NCI-H526 treated with DMSO at 0.1 percent for 48 hours (cell line): ENCODE data around the gene TMEM30B.

Experiments used
- DNase-seq: peaks from one replicate; lab custom pipeline; 2025; lab: John Stamatoyannopoulos, UW

Gene TMEM30B

DNA sequence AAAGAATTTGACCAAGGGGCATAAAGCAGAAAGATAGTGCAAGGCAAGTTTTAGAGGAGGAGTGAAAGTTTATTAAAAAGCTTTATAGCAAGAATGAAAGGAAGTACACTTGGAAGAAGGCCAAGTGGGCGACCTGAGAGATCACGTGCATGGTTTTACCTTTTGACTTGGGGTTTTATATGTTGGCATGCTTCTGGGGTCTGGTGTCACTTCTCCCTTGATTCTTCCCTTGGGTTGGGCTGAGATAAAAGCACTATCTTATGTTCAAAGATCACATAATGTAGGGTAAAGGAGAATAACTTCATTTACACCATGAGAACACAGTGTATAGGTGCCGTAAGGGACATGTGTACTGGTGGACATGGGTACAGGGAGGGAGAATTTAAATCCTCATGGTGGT, 17.7 kb upstream of the TMEM30B start:
- DNase-seq, result no peak

- DNase-seq, result no peak
Measured at GRCh38 chr14:61297581-61297980, 16.4 kb upstream of the TMEM30B start.

DNA sequence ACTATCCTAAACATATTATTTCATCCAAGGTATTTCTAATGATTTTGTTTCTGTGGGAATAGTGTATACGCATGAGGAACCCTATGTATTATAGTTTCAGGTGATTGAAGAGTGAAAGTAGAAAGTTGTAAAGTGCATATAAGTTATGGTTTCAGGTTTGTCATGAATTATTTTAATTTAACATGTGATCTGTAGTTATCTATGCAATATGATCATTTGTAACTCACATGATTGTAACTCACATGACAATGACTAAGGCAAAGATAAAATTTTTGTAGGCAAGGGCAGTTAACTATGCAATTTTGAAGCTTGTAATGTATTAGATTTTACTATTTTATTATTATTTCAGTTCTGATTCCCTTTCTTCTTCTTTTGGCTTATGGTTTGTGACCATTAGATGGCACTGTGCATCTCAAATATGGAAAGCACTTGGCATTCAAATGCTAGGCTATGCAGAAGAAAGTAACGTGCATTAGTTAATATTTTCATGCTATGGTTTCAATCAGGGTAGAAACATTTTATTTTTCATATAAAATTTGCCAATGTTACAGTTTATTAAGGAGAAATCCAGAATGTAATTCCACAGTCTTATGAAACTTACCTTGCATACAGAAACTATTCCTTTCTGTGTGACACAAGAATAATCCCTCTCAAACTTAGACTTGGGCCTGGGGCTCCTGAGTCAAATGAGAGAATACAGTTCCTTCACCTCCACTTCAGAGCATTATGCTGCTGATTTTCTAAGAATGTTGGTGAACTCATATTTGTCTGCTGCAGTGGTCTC, 15.8 kb upstream of the TMEM30B start:
- DNase-seq, result peak; percentile 12

GRCh38 chr14:61296151-61296550, 15.0 kb upstream of the TMEM30B start:
- no peak for DNase-seq

DNA sequence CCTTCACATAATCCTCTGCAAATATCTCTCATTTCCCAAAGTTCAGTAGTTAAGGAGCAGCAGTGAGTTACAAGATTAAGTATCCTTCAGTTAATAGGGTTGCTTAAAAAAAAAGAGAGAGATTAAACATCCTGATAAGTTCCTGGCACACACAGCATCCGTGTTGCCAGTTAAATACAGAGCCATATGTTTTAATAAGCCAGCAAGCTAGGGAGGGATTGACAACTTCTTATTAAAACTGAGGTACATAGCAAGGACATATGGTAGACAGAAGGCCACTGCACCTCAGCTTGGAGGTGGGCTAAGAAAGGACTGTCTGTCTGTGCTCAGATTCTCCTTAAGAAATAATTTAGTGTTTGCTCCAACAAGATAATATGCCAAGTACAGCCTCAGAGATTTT, 9.6 kb upstream of the TMEM30B start:
- DNase-seq, result no peak

DNA sequence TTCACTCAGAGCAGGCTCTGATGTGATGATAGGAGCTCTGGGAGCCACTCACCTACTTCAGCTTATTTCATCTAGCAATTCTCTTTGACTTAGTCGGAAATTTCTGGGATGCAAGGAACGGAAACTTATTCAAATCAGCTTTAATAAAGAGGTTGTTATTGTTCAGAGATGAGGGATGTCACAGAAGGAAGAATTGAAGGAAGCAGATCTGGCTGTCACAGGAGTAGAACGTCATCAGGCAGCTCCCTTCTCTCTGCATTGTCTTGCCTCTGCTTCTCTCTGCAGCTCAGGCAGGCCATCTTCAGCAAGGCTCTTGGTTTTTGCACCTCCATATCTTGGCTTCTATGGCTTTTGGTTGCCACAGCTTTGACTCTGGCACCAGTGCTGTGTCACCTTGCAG, 7.6 kb upstream of the TMEM30B start:
- no peak for DNase-seq

DNA sequence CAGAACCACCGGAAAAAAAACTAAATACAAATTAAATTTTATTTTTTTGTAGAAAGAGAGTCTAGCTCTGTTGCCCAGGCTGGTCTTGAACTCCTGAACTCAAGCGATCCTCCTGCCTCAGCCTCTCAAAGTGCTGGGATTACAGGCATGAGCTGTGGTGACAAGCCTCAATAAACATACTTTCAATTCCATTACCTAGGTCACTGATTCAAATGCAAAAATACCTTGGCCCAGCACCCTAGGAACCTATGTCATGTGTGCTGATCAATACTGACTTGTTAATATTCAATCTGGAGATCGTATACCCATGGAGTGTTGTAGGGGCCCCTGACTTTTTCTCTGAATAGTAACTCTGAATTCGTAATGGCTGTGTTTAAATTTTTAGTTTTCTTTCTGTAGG, 7.1 kb upstream of the TMEM30B start:
- no peak for DNase-seq

- DNase-seq, result no peak
Measured at GRCh38 chr14:61287196-61287595, 6.1 kb upstream of the TMEM30B start.

DNA sequence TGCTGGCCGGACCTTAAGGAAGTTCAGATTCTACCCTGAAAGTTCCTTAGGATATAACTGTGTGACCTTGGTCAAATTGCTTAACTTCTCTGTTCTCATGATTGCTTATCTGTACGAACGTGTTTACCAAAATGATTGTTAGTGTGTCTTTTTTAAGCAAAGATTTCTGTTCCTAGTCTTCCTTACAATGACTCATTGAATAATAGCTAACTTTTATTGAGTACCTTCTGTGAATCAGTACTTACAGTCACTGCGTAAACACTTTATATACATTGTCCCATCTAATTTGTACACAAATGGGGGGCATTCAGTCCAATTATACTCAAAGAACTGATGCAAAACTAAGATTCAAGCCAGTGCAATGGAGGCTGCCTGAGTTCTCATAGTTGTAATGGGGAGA, 4.2 kb upstream of the TMEM30B start:
- no peak for DNase-seq

DNA sequence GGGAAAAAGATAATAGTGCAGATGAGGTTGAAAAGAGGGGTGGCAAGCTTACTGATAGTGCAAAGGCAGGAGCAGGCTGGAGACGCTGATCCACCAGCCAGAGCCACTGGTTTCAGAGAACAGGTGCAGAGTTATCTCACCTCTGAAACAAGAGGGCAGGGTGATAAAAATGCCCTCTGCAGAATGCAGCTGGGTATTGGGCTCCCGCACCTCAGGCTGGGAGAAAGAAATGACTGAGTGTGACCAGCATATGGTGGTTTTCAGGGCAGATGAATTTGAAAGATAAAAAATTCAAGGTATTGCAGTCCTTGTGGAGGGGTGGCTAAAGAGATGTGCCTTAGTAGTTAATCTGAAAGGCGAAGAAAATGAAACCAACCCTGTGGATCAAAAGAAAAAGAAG, 2.9 kb upstream of the TMEM30B start:
- no peak for DNase-seq

DNA sequence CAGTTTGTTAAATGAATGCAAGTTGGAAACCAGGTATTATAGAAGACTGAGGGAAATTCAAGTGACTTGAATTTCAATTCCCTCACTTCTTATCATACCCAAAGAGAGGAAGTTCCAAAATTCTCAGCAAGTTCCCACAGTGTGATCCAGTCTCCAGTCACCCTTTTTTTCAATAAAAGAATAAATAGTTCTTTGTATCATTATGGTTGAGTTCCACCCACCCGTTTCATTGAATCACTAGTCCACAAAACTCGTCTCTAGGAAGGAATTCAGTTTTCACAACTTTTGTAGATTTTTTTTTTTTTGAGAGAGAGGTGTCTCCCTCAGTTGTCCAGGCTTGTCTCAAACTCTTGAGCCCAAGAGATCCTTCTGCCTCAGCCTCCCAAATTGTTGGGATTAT, 1.6 kb upstream of the TMEM30B start:
- no peak for DNase-seq

DNA sequence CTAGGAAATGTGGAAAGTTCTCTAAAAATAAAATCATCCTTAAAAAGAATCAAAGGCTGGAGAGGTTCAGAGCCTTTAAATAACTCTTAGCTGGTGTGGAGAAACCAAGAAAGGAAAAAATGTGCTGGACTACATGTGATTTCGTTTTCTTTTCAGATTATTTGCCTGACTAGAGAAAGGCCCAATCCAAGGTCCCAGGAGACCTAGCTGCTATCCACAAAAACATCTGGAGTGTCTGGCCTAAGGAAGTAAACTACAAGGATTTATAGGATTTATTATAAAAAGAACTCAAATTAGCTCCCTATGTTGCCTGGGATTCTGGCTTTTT, 774 bp upstream of the TMEM30B start:
- no peak for DNase-seq

DNA sequence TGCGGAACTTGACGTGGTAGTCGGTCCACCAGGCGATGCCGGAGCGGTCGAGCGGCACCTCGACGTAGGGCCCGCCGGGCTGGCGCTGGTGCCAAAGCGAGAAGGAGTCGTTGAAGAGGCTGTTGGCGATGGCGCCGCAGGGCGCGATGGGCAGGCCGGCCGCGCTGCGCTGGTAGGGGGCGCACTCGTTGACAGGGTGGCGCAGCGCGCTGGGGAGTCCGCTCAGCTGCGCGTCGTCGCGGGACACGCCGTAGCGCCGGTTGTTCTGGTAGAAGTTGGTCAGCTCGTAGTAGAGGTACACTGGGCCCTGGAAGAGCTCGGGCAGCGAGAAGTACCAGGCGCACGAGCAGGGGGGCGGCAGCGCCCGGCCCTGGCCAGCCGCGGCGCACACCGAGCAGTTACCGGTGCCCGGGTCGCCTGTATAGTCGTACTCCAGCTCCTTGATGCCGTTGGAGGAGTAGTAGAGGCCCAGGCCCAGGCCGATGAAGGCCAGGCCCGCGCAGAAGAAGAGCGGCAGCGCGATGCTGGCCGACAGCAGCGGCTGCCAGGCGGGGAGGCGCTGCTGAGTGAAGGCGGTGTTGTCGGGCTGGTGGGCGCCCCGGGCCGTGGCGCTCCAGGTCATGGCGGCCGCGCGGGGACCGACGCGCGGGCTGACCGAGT, 482 bp downstream of the TMEM30B start:
- peak; percentile 78 for DNase-seq

DNA sequence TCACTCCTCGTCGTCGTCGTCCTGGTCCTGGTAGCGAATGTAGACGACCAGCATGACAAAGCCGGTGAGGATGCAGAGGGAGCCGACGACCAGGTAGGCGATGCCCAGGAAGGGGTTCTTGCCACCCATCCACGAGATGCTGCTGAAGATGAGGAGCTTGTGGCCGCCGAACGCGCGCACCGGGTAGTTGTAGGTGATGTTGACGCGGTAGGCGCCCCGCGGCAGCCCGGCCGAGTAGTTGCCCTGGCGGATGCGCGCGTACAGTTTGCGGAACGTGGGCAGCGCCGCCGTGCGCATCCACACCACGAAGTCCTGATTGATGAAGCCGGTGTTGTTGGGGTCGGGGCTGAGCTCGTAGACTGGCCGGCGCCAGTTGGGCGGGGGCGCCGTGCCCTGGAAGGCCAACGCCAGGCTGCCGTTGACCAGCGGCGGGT, 1.0 kb downstream of the TMEM30B start:
- DNase-seq, result peak; percentile 53

- DNase-seq, result no peak
Measured at GRCh38 chr14:61279082-61279481, 2.1 kb downstream of the TMEM30B start.

DNA sequence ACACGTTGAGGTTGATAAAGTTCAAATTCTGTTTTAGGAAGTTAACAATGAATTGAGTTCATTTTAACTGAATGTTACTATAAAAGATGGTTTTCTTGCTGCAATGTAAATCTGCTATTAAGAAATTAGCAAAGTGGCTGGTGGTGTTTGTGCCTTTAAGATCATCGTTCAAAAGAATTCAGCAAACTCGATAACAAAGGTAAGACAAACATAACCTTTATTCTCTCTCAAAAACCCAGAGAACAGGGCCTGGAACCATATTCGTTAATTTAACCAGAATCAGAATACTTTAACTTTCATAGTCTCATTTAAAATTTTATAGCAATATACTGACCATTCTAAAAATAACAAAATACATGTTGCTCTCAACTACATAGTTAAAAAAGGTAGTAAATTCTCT, 3.4 kb downstream of the TMEM30B start:
- DNase-seq, result no peak

DNA sequence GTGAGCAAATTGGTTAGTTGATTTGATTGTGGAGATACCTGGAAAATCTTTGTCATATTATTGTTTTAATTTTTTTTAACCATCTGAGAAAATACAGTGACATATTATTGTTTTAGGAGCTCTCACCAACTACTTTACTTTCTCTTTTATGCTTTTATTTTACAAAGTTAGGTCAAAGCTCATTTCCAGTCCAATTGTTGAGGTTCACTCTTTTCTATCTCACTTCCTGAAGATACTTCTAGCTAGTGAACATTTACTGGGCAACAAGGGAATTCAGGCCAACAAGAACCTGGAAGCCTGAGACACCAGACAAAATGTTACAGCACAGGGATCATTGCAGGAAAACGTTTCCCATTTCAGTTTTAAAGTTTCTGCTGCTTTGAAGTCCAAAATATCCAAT, 3.9 kb downstream of the TMEM30B start:
- no peak for DNase-seq

DNA sequence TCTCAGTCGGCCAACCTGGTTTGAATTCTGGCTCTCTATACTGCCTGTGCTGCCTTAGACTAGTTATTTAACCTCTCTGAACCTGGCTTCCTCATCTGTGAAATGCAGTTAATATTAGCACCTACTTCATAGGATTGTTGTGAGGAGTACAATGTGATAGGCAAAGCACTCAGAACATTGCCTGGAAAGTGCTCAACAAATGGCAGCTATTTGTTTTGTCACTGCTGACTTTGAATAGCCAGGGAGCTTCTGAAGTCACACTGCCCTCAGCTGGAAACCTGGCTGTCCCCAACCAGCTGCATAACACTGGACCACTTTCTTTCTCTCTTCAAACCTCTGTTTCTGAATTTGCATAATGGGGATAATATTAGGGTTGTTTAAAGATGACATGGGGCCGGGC, 9.6 kb downstream of the TMEM30B start:
- no peak for DNase-seq

- DNase-seq, result no peak
Measured at GRCh38 chr14:61270714-61271113, 10.4 kb downstream of the TMEM30B start.

DNA sequence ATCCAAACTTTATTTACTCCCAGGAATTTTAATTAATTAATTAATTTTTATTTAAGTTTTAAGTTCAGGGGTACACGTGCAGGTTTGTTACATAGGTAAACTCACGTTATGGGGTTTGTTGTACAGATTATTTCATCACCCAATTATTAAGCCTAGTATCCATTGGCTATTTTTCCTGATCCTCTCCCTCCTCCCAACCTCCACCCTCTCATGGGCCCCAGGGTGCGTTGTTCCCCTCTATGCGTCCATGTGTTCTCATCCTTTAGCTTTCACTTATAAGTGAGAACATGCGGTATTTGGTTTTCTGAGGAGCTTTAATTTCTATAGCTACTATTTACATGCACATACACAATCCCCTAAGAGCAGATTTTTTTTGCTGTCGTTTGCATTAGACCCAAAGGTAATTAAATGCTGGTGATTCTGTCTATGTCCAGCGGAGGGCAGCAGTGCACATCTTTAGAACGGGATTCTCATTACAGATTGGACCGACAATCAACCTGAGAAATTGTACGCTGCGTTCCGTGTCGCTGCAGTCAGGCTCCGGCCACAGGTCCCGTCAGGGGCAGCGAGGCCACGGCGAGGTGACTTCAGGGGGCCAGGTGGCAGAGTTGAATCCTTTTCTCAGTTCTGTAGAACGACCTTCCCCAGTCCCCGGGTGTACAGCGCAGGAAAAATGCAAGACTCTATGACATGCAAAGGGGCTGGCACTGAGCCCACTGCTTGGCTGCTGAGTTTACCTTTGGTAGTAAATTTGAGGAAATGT, 11.6 kb downstream of the TMEM30B start:
- peak; percentile 79 for DNase-seq

DNA sequence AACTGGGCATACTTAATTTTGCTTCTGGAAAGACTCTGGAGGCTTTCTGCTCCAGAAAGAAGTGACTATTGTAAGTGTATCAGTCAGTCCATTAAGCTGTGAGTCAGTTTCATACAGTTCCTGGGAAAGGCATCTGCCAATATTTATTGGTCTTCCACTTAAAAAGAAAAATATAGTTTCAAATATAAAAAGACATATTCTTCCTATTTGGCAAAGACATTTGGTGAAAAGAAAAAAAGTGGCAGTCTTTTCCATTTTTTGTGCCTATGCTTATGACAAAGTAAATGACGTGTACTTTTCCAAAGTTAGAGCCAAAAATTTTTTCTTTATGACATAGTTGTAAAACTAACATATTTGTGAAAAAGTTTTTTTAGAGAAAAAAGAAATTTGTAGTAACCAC, 12.3 kb downstream of the TMEM30B start:
- DNase-seq, result no peak

DNA sequence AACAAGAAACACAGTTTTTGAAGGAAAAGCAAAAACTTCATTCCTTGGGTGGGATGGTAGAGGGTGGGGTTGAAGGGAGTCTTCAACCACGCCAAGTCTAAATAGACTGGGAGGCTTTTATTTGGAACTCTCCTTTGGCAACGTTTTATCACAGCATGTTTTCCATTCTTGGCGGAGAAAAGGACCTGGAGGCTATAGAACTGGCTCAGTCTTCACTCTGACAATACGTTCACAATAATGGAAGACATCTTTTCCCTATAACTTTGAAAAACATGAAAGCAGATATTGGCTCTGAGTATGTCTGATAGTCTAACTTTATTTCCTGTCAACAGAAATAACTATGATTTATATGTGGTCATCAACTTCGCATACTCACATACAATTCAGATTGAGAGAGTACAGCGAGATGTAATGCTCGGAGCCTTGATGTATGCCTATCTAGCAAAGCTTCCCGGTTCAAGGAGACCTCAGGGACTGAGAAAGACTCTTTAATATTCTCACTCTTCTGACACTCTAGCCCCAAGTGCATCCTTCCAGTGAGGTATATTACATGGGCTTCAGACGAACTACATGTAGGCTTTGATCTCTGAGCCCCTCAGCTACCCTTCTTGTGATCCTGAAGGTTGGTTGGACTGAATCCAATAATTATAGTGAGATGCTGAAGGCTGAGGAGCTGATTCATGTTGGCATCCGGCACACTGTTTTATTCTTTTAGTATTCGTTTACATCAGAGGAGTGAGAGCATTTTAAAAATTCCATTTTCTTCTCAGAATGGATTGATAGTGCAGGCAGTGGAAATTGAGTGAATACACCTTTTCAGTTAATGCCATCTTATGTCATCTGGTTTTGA, 14.0 kb downstream of the TMEM30B start:
- no peak for DNase-seq
